Endothelial cell of umbilical vein (primary cell): ENCODE measurements around the gene MRPS27. TPM values are rescaled to one million over a fixed set of nuclear protein-coding genes. Genes with fewer than 3 reads are reported as not detected.
A peak's percentile ranks its signal among the peaks of the same experiment; 100 is the strongest.

ENCODE experiments used
- BruUV-seq: library from RNA; stranded (reverse); fragments of 400-500 nt; replicated peaks from 2 replicates; lab custom pipeline; 2021; lab: Mats Ljungman, UMichigan
- CTCF ChIA-PET: fragments of 300-600, 350-600 bp; sonication (Branson Sonifier 250); formaldehyde crosslinking; loops from one replicate; lab custom pipeline; 2021; ENCODE audit warnings: antibody characterized with exemption, inconsistent platforms; lab: Charles Lee
- POLR2A ChIA-PET: fragments of 300-600, 350-600 bp; sonication (Branson Sonifier 250); formaldehyde crosslinking; loops from one replicate; lab custom pipeline; 2021; ENCODE audit warnings: antibody characterized with exemption, inconsistent platforms; lab: Charles Lee
- DNase-seq: peaks from one replicate; pipeline ENCODE4 v3.0.0-alpha.2; 2011; ENCODE audit warnings: low read depth, low spot score
- FAIRE-seq: peaks from 2 replicates; lab custom pipeline; 2011; peaks lifted over from hg19 to GRCh38; lab: Jason Lieb, UNC
- H2AFZ ChIP-seq: 2 replicates; pipeline ENCODE4 v1.6.0; 2012; ENCODE audit warnings: low read depth, low read length, control low read depth, inconsistent platforms
- H3K27ac ChIP-seq: 2 replicates; pipeline ENCODE4 v1.5.1; 2011; ENCODE audit warnings: low read depth, mild to moderate bottlenecking, control low read depth, low read length, moderate library complexity; ENCODE audit not compliant: insufficient read depth
- H3K27me3 ChIP-seq, 2 experiments: 2 replicates each; pipeline versions ENCODE4 v1.6.0 to v1.6.1; 2011; ENCODE audit warnings: low read length in 2 of 2, mixed read lengths in 1 of 2; ENCODE audit not compliant: control insufficient read depth in 2 of 2, insufficient read depth in 2 of 2
- H3K36me3 ChIP-seq, 2 experiments: 2 replicates in 1 of 2; 3 replicates in 1 of 2; pipeline ENCODE4 v1.5.1; 2011; ENCODE audit warnings: low read length in 2 of 2, mild to moderate bottlenecking in 1 of 2, moderate library complexity in 1 of 2; ENCODE audit not compliant: control insufficient read depth in 2 of 2, insufficient read depth in 2 of 2; ENCODE audit errors: extremely low read depth in 1 of 2
- H3K4me1 ChIP-seq: 3 replicates; pipeline ENCODE4 v1.5.1; 2011; ENCODE audit warnings: mild to moderate bottlenecking, low read length; ENCODE audit not compliant: control insufficient read depth, insufficient read depth; ENCODE audit errors: extremely low read depth
- H3K4me2 ChIP-seq: 2 replicates; pipeline ENCODE4 v1.6.1; 2011; ENCODE audit warnings: low read length, control low read depth, mixed read lengths; ENCODE audit not compliant: insufficient read depth
- H3K4me3 ChIP-seq, 3 experiments: fragments of 200-600 bp in 1 of 3; sonication (generic), shearing (Covaris generic) in 1 of 3; replicated peaks in 1 of 3; 2 replicates each; pipeline ENCODE4 v1.5.1; 2011 to 2016; ENCODE audit warnings: control low read depth in 3 of 3, low read length in 3 of 3, mild to moderate bottlenecking in 2 of 3, inconsistent platforms in 1 of 3, low read depth in 1 of 3, moderate library complexity in 1 of 3; ENCODE audit not compliant: insufficient read depth in 1 of 3
- H3K79me2 ChIP-seq: 2 replicates; pipeline ENCODE4 v1.6.0; 2012; ENCODE audit warnings: low read length, inconsistent platforms; ENCODE audit not compliant: control insufficient read depth, insufficient read depth
- H3K9ac ChIP-seq: replicated peaks from 2 replicates; pipeline ENCODE3; 2011; ENCODE audit warnings: low read length, control low read depth; ENCODE audit not compliant: insufficient read depth; ENCODE audit errors: extremely low read depth
- H3K9me1 ChIP-seq: replicated peaks from 3 replicates; pipeline ENCODE4 v1.6.0; 2011; ENCODE audit warnings: mild to moderate bottlenecking, low read length; ENCODE audit not compliant: control insufficient read depth, insufficient read depth; ENCODE audit errors: extremely low read depth
- H3K9me3 ChIP-seq: replicated peaks from 2 replicates; pipeline ENCODE4 v1.5.1; 2012; ENCODE audit warnings: low read length, inconsistent platforms; ENCODE audit not compliant: control insufficient read depth, insufficient read depth
- H4K20me1 ChIP-seq: replicated peaks from 2 replicates; pipeline ENCODE3; 2011; ENCODE audit warnings: mild to moderate bottlenecking, low read length; ENCODE audit not compliant: control insufficient read depth, insufficient read depth; ENCODE audit errors: extremely low read depth
- EZH2 ChIP-seq: IDR thresholded peaks from 2 replicates; pipeline ENCODE4 v1.6.1; 2012; ENCODE audit warnings: borderline replicate concordance, low read depth, mild to moderate bottlenecking, moderate library complexity, low read length, inconsistent platforms; ENCODE audit not compliant: severe bottlenecking
- FOS ChIP-seq: IDR thresholded peaks from 2 replicates; pipeline ENCODE4 v1.6.1; 2011; ENCODE audit warnings: mild to moderate bottlenecking, low read length, moderate library complexity, borderline replicate concordance; ENCODE audit not compliant: insufficient read depth
- GATA2 ChIP-seq: IDR thresholded peaks from 2 replicates; pipeline ENCODE4 v1.7.0; 2011; ENCODE audit warnings: low read depth, mild to moderate bottlenecking, moderate library complexity, mixed read lengths, low read length; ENCODE audit not compliant: insufficient read length, insufficient read depth
- JUN ChIP-seq: IDR thresholded peaks from 2 replicates; pipeline ENCODE4 v1.6.1; 2011; ENCODE audit warnings: borderline replicate concordance, low read depth; ENCODE audit not compliant: insufficient read length, insufficient read depth
- POLR2A ChIP-seq: IDR thresholded peaks from 2 replicates; pipeline ENCODE4 v1.6.1; 2012; ENCODE audit warnings: low read depth, mild to moderate bottlenecking, control low read depth, low read length
- dilution Hi-C: fragments of 300-500 bp; cut with MboI; formaldehyde crosslinking; loops from one replicate; pipeline ENCODE4 v1.15.0; 2019; ENCODE audit warnings: low sequenced_read_pairs; ENCODE audit not compliant: extremely low pct_ligation_motif_present
- intact Hi-C: fragments of 100-400 bp; cut with micrococcal nuclease; formaldehyde crosslinking; loops from one replicate; pipeline ENCODE4 v1.10.0; 2022
- polyA plus RNA-seq, 4 experiments: library from polyadenylated mRNA; depleted of rRNA in 3 of 4; stranded (reverse) in 3 of 4; unstranded in 1 of 4; fragments of >200 nt; gene quantifications; 2 replicates each; pipeline versions ENCODE4 v1.2.1 to v1.2.3, GENCODE V29; 2011 to 2012; ENCODE audit warnings: missing spikeins in 1 of 4
- total RNA-seq: library from RNA; stranded (reverse); gene quantifications from 2 replicates; pipeline ENCODE4 v1.2.3, GENCODE V29; 2021
- TF ChIP-seq, protein P1 (sequence below): IDR thresholded peaks from 2 replicates; pipeline ENCODE4 v1.6.1; 2011; ENCODE audit not compliant: insufficient read depth, insufficient read length

MRPS27 gene
- total and polyA plus RNA-seq, 2 donors (not counting 3 experiments of a cell fraction or from before 2014, with no cell fraction given): 56.0 to 67.1 TPM

- H2AFZ ChIP-seq: no peak overlapping the region
- H3K4me3 ChIP-seq: no peak overlapping the region
- FAIRE-seq (no peak), DNase-seq (no peak)
- no TSS peak for BruUV-seq
- H3K36me3 ChIP-seq: peaks cover 27 to 44% of the 10 kb centered on the region in 2 experiments
- no peaks in the 10 kb centered on the region for H3K9me3 ChIP-seq
- H3K79me2 ChIP-seq: peaks cover 11% of the 10 kb centered on the region
- ChIA-PET CTCF (interaction anchor here (1.1 to 1.6 kb wide), 3 partner anchors 10 to 75 kb away, joined by 3 to 4 read pairs (median 4); no protein-coding TSS in a partner anchor), POLR2A (no interaction called here)
- H3K27me3 ChIP-seq: no peaks in the 10 kb centered on the region
- no peaks in the 10 kb centered on the region for H3K9me1 ChIP-seq
- H3K4me2 ChIP-seq: no peak overlapping the region
- TF ChIP-seq POLR2A: no peak
- TF ChIP-seq FOS: no peak
- TF ChIP-seq EZH2: no peak
- TF ChIP-seq GATA2: no peak
- no peak overlapping the region for H3K9ac ChIP-seq
- H3K4me1 ChIP-seq: peaks cover 16% of the 10 kb centered on the region
- dilution Hi-C loops (no loop called here), intact Hi-C loops (no loop called here)
- H3K27ac ChIP-seq: no peak overlapping the region
- no peaks in the 10 kb centered on the region for H4K20me1 ChIP-seq
Observed at GRCh38 chr5:72204946-72205345, 115.1 kb downstream of the MRPS27 start.

- Histone ChIP-seq H3K79me2 (peaks cover 25% of the 10 kb centered on the region), H3K4me2 (no peak overlapping the region), H3K4me1 (peaks cover under 1% of the 10 kb centered on the region), H2AFZ (no peak overlapping the region), H4K20me1 (no peaks in the 10 kb centered on the region), H3K36me3 (peaks cover 39 to 52% of the 10 kb centered on the region in 2 experiments), H3K9me3 (no peaks in the 10 kb centered on the region), H3K9me1 (no peaks in the 10 kb centered on the region), H3K9ac (no peak overlapping the region), H3K27me3 (no peaks in the 10 kb centered on the region), H3K27ac (no peak overlapping the region), H3K4me3 (no peak overlapping the region)
- TF ChIP-seq GATA2: no peak
- TF ChIP-seq, protein P1, sequence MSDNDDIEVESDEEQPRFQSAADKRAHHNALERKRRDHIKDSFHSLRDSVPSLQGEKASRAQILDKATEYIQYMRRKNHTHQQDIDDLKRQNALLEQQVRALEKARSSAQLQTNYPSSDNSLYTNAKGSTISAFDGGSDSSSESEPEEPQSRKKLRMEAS: no peak
- no peak for TF ChIP-seq JUN
- no peak for TF ChIP-seq POLR2A
- intact Hi-C loops: no loop called here
- dilution Hi-C loops: no loop called here
- no TSS peak for BruUV-seq
- DNase-seq (no peak), FAIRE-seq (peak; percentile 33)
- POLR2A ChIA-PET: no interaction called here
- CTCF ChIA-PET: no interaction called here
Observed at GRCh38 chr5:72203251-72203845, 116.7 kb downstream of the MRPS27 start.
